Astrocyte of the cerebellum (primary cell): ENCODE results near the gene SUSD1.

Experiments used
- DNase-seq: peaks from one replicate; pipeline ENCODE4 v3.0.0-alpha.2; 2011; ENCODE audit warnings: low read depth
- H3K4me3 ChIP-seq: 2 replicates; pipeline ENCODE4 v1.5.1; 2011; ENCODE audit warnings: mild to moderate bottlenecking, low read depth, low read length, moderate library complexity
- in situ Hi-C: cut with HindIII; loops from 2 replicates; pipeline ENCODE4 v1.10.0; 2017; ENCODE audit warnings: low sequenced_read_pairs
- TF ChIP-seq, protein P1 (sequence below): IDR thresholded peaks from 2 replicates; pipeline ENCODE4 v1.5.1; 2012; ENCODE audit warnings: low read length, low read depth, moderate library complexity, mild to moderate bottlenecking; ENCODE audit errors: missing control alignments

The SUSD1 gene

DNA sequence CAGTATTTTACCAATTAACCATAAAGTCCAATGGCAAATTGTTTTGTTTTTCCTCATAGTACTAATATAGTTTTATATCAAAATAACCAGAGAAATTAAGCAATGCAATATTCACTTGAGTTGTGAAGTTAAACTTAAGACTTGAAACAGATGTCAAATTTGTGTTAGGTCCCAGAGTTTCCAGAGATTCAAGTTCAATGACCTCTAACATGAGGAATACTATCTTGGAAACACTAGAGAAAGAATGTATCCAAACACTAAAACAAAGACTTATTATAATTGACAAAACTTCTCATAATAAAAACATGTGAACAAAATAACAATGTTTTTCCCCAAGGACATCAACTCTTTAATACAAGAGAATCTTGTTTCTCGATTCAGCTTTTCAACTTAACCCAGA is 18.0 kb downstream of the SUSD1 start:
- in situ Hi-C loops: no loop called here
- DNase-seq: no peak
- no peak overlapping the region for H3K4me3 ChIP-seq
- TF ChIP-seq, protein P1, sequence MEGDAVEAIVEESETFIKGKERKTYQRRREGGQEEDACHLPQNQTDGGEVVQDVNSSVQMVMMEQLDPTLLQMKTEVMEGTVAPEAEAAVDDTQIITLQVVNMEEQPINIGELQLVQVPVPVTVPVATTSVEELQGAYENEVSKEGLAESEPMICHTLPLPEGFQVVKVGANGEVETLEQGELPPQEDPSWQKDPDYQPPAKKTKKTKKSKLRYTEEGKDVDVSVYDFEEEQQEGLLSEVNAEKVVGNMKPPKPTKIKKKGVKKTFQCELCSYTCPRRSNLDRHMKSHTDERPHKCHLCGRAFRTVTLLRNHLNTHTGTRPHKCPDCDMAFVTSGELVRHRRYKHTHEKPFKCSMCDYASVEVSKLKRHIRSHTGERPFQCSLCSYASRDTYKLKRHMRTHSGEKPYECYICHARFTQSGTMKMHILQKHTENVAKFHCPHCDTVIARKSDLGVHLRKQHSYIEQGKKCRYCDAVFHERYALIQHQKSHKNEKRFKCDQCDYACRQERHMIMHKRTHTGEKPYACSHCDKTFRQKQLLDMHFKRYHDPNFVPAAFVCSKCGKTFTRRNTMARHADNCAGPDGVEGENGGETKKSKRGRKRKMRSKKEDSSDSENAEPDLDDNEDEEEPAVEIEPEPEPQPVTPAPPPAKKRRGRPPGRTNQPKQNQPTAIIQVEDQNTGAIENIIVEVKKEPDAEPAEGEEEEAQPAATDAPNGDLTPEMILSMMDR: no peak

GRCh38 chr9:112149211-112149610 is 25.9 kb downstream of the SUSD1 start:
- DNase-seq: no peak
- no peak overlapping the region for H3K4me3 ChIP-seq
- TF ChIP-seq, protein P1: no peak
- in situ Hi-C loops: no loop called here

- TF ChIP-seq, protein P1: no peak
- in situ Hi-C loops: no loop called here
- DNase-seq: no peak
- no peak overlapping the region for H3K4me3 ChIP-seq
Measured at GRCh38 chr9:112145886-112146285, 29.2 kb downstream of the SUSD1 start.

GRCh38 chr9:112144807-112145206 is 30.3 kb downstream of the SUSD1 start:
- in situ Hi-C loops: no loop called here

GRCh38 chr9:112142420-112142819 is 32.7 kb downstream of the SUSD1 start:
- in situ Hi-C loops: no loop called here
- DNase-seq: no peak
- H3K4me3 ChIP-seq: no peak overlapping the region
- TF ChIP-seq, protein P1: no peak

More at GRCh38 chr9:112144807-112145206, 30.3 kb downstream of the SUSD1 start:
- no peak for DNase-seq
- H3K4me3 ChIP-seq: no peak overlapping the region
- TF ChIP-seq, protein P1: no peak

GRCh38 chr9:112140936-112141335 is 34.2 kb downstream of the SUSD1 start:
- TF ChIP-seq, protein P1: no peak
- no peak for DNase-seq
- no peak overlapping the region for H3K4me3 ChIP-seq
- in situ Hi-C loops: no loop called here

GRCh38 chr9:112137066-112137465 is 38.0 kb downstream of the SUSD1 start:
- no peak for DNase-seq
- TF ChIP-seq, protein P1: no peak
- in situ Hi-C loops: no loop called here
- H3K4me3 ChIP-seq: no peak overlapping the region
